ENCODE data around the gene FSD1L.

DNA sequence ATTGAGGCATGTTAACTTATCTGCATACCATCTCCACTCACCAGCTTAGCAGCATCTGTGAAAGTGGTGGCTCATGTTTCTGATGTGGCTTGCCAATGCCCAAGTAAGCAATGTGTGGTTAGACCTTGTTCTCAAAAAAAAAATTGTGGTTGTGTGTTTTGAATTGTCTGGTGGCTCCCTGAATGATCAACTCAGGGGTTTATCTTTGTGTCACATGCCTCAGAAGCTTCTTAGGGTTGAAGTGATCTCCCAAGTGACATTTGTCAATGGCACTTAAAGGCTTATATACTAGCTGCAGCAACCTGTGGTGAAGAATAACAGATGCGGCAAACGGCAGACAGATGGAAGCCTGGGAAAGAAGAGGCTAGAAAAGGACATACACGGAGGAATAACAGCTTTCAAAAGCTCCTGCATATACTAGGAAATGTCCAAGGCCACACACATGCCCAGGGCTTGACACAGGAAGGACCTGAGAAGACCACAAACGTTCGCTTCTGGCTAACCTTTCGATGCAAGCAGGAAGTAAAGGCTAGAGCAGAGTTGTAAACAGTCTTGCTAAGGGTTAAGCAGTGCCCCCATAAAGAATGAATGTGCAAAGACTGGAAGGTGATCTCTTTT is 42.2 kb upstream of the FSD1L start:
- no peak for TF ChIP-seq POLR2A (IDR thresholded peaks at IDR 0.05)
- TF ChIP-seq, protein P1, sequence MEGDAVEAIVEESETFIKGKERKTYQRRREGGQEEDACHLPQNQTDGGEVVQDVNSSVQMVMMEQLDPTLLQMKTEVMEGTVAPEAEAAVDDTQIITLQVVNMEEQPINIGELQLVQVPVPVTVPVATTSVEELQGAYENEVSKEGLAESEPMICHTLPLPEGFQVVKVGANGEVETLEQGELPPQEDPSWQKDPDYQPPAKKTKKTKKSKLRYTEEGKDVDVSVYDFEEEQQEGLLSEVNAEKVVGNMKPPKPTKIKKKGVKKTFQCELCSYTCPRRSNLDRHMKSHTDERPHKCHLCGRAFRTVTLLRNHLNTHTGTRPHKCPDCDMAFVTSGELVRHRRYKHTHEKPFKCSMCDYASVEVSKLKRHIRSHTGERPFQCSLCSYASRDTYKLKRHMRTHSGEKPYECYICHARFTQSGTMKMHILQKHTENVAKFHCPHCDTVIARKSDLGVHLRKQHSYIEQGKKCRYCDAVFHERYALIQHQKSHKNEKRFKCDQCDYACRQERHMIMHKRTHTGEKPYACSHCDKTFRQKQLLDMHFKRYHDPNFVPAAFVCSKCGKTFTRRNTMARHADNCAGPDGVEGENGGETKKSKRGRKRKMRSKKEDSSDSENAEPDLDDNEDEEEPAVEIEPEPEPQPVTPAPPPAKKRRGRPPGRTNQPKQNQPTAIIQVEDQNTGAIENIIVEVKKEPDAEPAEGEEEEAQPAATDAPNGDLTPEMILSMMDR (IDR thresholded peaks at IDR 0.05 in 8 of 11, conservative IDR thresholded peaks at IDR 0.05 in 3 of 11), result no peak
- TF ChIP-seq POLR2AphosphoS5 (IDR thresholded peaks at IDR 0.05), result no peak
